ENCODE data around the gene CPTP. TPM values are rescaled to one million over a fixed set of nuclear protein-coding genes. Genes with fewer than 3 reads are reported as not detected.

Gene CPTP
- total RNA-seq = 20.9 TPM

DNA sequence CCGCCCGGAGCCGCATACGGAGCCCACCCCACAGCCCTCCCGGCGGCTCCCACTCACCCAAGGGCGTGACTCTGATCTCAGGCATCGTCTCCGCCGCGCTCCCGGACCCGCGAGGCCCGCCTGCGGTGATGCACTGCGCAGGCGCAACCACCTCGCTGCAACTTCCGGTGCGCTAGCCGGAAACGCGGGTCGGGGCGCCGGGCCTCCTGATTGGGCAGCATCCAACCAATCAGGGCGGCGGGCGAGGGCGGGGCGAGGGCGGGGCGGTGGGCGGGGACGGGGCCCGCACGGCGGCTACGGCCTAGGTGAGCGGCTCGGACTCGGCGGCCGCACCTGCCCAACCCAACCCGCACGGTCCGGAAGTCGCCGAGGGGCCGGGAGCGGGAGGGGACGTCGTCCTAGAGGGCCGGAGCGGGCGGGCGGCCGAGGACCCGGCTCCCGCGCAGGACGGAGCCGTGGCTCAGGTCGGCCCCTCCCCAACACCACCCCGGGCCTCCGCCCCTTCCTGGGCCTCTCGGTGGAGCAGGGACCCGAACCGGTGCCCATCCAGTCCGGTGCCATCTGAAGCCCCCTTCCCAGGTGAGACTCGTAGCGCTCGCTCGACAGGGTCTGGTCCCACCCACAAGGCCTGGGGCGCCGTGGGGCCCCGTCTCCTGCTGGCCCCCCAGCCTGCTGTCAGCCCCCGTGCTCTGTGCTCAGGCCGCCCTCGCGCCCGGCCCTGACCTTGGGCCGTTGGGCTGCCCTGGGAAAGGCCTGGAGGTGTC lies at the start of gene CPTP, which contains the start of gene INTS11:
Gene CPTP (plus strand): TSS at position 279 of the 764 bp plus-strand sequence. CDS start 2,109 bp downstream, outside the sequence.
Gene INTS11 (minus strand): TSS at position 137 of the 764 bp plus-strand sequence. CDS start 52 bp downstream, at position 85.
- Histone ChIP-seq H3K27me3 (no peaks in the 10 kb centered on the region), H3K36me3 (peaks cover 0 to 24% of the 10 kb centered on the region in 2 donors), H3K27ac (peak within 1 kb of the TSS; percentile 86), H3K4me1 (peaks cover 57% of the 10 kb centered on the region), H3K9me3 (no peaks in the 10 kb centered on the region), H3K4me3 (peak within 1 kb of the TSS; percentile 83 to 97)
- intact Hi-C loops (cut with DNase I) = no loop called here
- DNase-seq (ENCODE audit: extremely low spot score in 2 of 2) = no peak
- peak in 1 of 2 donors; percentile 0 for TF ChIP-seq POLR2A (IDR thresholded peaks at IDR 0.05)
- TF ChIP-seq CTCF (IDR thresholded peaks at IDR 0.05) = no peak
- TF ChIP-seq POLR2AphosphoS5 (IDR thresholded peaks at IDR 0.05; ENCODE audit: insufficient read depth in 1 of 2, low read depth in 1 of 2) = peak; percentile 84 to 87

GRCh38 chr1:1274931-1275431 lies 49.6 kb upstream of the CPTP start:
- no peak for TF ChIP-seq POLR2A (IDR thresholded peaks at IDR 0.05)
- no peak for TF ChIP-seq CTCF (IDR thresholded peaks at IDR 0.05)
- no peaks in the 10 kb centered on the region for H3K27me3 ChIP-seq
- intact Hi-C loops (cut with DNase I) = no loop called here
- H3K36me3 ChIP-seq = no peaks in the 10 kb centered on the region
- peak overlapping the region in 1 of 2 donors; percentile 97 for H3K4me3 ChIP-seq
- H3K4me1 ChIP-seq = peaks cover 47% of the 10 kb centered on the region
- H3K27ac ChIP-seq = no peak overlapping the region
- H3K9me3 ChIP-seq = no peaks in the 10 kb centered on the region
- DNase-seq (ENCODE audit: extremely low spot score in 2 of 2) = no peak

DNA sequence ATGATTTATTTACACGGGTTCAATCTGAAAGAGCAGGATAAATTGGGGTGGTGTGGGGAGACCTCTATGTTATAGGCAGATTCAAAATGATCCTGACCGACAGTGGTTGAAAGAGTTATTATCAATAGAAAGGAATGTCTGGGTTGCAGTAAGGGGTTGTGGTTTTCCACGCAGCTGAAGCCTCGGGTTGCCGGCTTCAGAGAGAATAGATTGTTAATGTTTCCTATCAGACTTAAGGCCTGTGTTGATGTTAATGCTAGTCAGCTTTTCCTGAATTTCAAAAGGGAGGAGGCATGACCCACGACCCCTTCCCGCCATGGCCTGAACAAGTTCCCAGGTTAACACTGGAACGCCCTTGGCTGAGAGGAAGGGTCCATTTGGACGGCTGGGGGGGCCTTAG lies 48.8 kb upstream of the CPTP start:
- H3K36me3 ChIP-seq = no peaks in the 10 kb centered on the region
- no peak overlapping the region for H3K27ac ChIP-seq
- no peaks in the 10 kb centered on the region for H3K9me3 ChIP-seq
- H3K4me1 ChIP-seq = peaks cover 38% of the 10 kb centered on the region
- no peak for TF ChIP-seq POLR2A (IDR thresholded peaks at IDR 0.05)
- TF ChIP-seq CTCF (IDR thresholded peaks at IDR 0.05) = no peak
- no peak for TF ChIP-seq POLR2AphosphoS5 (IDR thresholded peaks at IDR 0.05; ENCODE audit: insufficient read depth in 1 of 2, low read depth in 1 of 2)
- H3K4me3 ChIP-seq = no peak overlapping the region
- DNase-seq (ENCODE audit: extremely low spot score in 2 of 2) = no peak
- intact Hi-C loops (cut with DNase I) = no loop called here
- H3K27me3 ChIP-seq = no peaks in the 10 kb centered on the region

GRCh38 chr1:1278620-1279019 lies 46.0 kb upstream of the CPTP start:
- Histone ChIP-seq H3K36me3 (no peaks in the 10 kb centered on the region), H3K27me3 (no peaks in the 10 kb centered on the region), H3K27ac (no peak overlapping the region), H3K4me1 (peaks cover 21% of the 10 kb centered on the region), H3K9me3 (no peaks in the 10 kb centered on the region), H3K4me3 (no peak overlapping the region)
- DNase-seq (ENCODE audit: extremely low spot score in 2 of 2) = no peak
- intact Hi-C loops (cut with DNase I) = no loop called here
- TF ChIP-seq POLR2A (IDR thresholded peaks at IDR 0.05) (no peak), CTCF (IDR thresholded peaks at IDR 0.05) (no peak), POLR2AphosphoS5 (IDR thresholded peaks at IDR 0.05; ENCODE audit: insufficient read depth in 1 of 2, low read depth in 1 of 2) (no peak)

DNA sequence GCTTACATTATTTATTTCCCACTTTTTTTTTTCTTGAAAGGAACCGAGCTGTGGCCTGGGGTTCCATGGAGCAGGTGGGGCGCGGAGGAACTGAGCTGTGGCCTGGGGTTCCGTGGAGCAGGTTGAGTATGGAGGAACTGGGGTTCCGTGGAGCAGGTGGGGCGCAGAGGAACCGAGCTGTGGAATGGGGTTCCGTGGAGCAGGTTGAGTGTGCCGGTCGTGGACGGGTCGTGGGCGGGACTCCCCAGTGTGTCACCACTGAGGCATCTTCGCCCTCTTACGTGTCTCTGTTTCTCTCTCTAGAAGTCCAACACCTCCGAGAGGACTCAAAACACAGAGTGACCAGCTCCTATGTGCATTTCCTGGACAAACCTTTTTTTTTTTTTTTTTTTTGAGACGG lies 45.6 kb upstream of the CPTP start:
- DNase-seq (ENCODE audit: extremely low spot score in 2 of 2) = no peak
- Histone ChIP-seq H3K4me3 (no peak overlapping the region), H3K27ac (no peak overlapping the region), H3K4me1 (peaks cover 21% of the 10 kb centered on the region), H3K36me3 (no peaks in the 10 kb centered on the region), H3K27me3 (no peaks in the 10 kb centered on the region), H3K9me3 (no peaks in the 10 kb centered on the region)
- intact Hi-C loops (cut with DNase I) = no loop called here
- TF ChIP-seq POLR2AphosphoS5 (IDR thresholded peaks at IDR 0.05; ENCODE audit: insufficient read depth in 1 of 2, low read depth in 1 of 2) (no peak), POLR2A (IDR thresholded peaks at IDR 0.05) (no peak), CTCF (IDR thresholded peaks at IDR 0.05) (no peak)
